Fibroblast of the aortic adventitia (primary cell): Measurements from ENCODE around the gene PRPF4. TPM values are rescaled to one million over a fixed set of nuclear protein-coding genes. Genes with fewer than 3 reads are reported as not detected.

ENCODE experiments used
- DNase-seq: peaks from one replicate; pipeline ENCODE4 v3.0.0-alpha.2; 2010; ENCODE audit warnings: low read depth
- H3K4me3 ChIP-seq: 2 replicates; pipeline ENCODE4 v1.5.1; 2011; ENCODE audit warnings: low read depth, mild to moderate bottlenecking, control low read depth, low read length, moderate library complexity
- CTCF ChIP-seq: IDR thresholded peaks from 2 replicates; pipeline ENCODE4 v1.5.1; 2011; ENCODE audit warnings: mild to moderate bottlenecking, low read length, control low read depth, inconsistent platforms; ENCODE audit not compliant: insufficient read depth
- total RNA-seq: library from RNA; depleted of rRNA; stranded (reverse); fragments of >200 nt; gene quantifications from 2 replicates; pipeline ENCODE4 v1.2.3, GENCODE V29; 2012; ENCODE audit warnings: low replicate concordance

PRPF4 gene
- total RNA-seq, 1 donor = 24.0 TPM

GRCh38 chr9:113267911-113268566 lies 7.4 kb upstream of the PRPF4 start:
- DNase-seq = no peak
- TF ChIP-seq CTCF = no peak
- H3K4me3 ChIP-seq = no peak overlapping the region

- no peak overlapping the region for H3K4me3 ChIP-seq
- TF ChIP-seq CTCF = no peak
- no peak for DNase-seq
These were observed 6.1 kb upstream of the PRPF4 start for GRCh38 chr9:113269355-113269754.

DNA sequence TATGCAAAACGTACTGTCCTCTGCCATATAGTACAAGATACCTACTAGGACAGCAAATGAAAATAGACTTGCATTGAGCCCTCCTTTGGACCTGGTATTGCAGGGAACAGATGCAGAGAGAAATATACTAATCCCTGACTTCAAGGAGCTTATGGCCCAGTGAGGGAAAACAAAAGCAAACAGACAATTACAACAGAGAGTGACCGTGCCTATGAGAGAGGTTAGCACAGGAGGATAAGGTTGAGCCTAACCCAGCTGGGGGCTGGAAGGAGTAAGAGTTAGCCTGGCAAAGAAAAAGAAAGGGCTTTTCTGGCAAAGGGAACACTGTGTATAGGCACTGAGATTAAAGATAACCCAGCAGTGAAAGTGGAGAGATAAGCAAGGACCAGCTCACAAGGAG lies 5.6 kb upstream of the PRPF4 start:
- no peak for TF ChIP-seq CTCF
- no peak for DNase-seq
- H3K4me3 ChIP-seq = no peak overlapping the region

DNA sequence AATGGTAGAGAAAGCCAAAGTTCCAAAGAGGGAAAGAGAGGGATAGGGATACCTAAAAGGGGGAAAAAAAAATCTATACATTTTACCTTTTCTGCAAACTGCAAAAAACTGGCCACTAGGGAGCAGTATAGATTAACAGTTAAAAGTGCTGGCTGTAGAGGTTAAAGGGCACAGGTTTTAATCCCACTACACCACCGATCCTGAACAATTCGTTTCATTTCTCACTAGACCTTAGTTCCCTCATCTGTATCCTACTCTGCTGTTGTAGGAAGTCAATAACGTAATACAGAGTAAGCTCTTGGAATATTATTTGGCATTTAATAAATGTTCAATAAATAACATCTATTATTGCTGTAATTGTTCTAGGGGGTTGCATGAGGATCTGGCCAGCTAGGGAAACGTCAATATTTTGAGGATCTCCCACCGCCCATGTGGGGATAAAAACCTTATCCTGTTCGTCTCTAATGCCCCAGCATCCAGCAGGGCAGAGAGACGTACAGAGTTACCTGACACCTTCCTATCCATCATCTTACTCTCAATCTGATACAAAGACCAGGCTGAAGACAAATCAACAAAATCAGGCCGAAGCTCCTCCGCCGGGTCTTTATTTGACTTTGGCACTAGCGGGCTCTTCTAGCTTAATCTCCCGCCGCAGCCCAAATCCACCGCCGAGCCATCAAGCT lies 843 bp upstream of the PRPF4 start:
- TF ChIP-seq CTCF = peak; percentile 68
- DNase-seq = peak; percentile 72
- H3K4me3 ChIP-seq = peak overlapping the region; percentile 96

DNA sequence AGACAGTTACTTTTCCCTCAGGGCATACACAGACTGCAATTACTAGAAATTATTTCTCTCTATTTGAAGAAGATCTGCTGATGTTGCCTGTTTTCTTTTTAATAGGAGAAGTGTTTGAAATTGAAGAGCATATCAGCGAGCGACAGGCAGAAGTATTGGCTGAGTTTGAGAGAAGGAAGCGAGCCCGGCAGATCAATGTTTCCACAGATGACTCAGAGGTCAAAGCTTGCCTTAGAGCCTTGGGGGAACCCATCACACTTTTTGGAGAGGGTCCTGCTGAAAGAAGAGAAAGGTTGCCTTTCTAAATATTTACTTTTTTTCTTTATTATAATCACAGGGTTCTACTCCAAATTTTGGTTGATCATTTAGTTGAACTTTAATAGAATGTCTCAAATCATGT lies 3.4 kb downstream of the PRPF4 start:
- DNase-seq = no peak
- TF ChIP-seq CTCF = no peak
- no peak overlapping the region for H3K4me3 ChIP-seq

GRCh38 chr9:113281356-113281755 lies 5.9 kb downstream of the PRPF4 start:
- DNase-seq = no peak

More at GRCh38 chr9:113281356-113281755, 5.9 kb downstream of the PRPF4 start:
- H3K4me3 ChIP-seq = no peak overlapping the region
- no peak for TF ChIP-seq CTCF
